Measurements from ENCODE around the gene CEP43.

CEP43 gene

DNA sequence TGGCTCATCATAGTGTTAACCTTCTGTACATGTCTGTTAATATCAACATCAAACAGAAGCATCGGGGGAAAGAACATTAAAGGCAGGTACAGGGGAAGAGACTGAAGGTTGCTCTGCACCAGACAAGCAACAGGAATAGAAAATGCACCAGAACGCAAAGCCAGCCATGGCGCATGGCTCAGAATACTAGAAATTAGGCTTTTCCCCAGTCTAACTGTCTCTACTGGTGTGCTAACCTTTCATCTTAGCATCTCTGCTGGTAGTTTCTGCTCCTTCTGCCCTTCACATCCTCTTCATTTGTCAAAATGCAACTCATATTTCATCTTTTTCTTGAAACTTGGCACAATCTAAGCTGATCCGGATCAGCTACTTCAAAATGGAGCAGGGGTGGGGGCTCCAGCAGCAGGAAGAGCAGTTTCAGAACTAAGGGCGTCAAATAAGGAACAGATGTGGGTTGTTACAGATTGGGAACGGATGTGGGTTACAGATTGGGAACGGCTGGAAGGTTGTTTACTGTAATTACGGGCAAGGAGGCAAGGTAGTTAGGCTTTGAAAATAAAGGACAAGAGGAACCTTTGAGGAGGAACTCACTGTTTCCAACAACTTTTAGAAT lies 29.7 kb upstream of the CEP43 start:
- DNase-seq = no peak

- DNase-seq = no peak
These were observed 29.1 kb upstream of the CEP43 start for GRCh38 chr6:166970091-166970490.

- no peak for DNase-seq
These were observed 28.4 kb upstream of the CEP43 start for GRCh38 chr6:166970776-166971175.

GRCh38 chr6:166971271-166971670 lies 27.9 kb upstream of the CEP43 start:
- DNase-seq = no peak

DNA sequence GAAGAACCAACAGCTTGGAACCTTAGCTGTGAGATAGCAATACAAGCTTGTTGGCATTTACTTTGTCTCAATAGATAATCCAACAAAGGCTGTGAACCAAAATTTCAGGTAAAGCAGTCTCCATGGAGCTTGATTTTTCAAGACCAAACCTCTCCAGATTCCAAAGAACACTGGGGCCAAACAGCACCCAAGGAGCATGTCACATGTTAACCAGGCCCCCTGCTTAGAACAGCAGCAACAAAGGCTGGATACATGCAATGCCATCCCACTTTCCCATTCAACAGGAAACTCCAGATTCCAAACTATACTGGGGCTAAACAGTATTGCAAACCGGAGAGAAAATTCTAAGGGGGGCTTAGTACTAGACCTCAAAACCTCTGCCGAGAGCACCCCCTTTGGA lies 27.1 kb upstream of the CEP43 start:
- DNase-seq = no peak

- DNase-seq = no peak
These were observed 22.6 kb upstream of the CEP43 start for GRCh38 chr6:166976636-166977035.

DNA sequence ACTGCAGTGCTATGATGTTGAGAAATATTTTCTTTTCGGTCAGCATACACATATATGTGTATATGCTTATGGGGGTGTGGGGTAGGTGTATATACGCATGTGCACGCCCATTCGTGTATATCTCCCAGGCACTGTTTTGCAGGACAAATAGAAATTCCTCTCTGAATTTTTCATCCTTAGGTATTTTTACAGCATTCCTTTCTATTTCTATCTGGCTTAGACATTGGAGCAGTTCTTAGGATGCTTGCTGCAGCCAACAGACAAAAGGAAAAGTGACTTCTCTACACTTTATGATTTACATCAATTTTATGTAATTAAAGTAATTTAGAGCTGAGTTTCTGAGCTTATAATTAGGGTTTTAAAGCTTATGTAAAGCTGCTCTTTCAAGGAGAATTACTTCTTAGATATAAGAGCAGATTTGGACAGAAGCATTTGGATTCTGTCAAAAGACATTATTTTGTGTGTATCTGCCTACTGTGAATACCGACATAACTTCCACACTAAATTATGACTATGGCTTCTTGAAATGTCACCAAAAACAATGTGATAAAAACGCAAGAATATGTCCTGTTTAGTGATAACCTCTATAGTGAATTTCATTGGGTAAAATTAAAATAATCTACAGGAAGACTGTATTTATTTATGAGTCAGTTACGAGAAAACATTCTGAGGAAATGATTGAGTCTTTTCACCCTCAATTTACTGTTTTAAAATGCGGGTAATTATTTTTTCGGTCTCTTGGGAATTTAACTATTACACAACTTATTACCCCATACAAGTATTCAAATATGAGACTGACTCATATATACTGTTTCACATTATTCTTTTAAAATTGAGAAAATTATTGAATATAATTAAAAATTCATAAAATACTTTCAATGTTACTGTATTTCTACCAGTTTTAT lies 21.3 kb upstream of the CEP43 start:
- DNase-seq = no peak

DNA sequence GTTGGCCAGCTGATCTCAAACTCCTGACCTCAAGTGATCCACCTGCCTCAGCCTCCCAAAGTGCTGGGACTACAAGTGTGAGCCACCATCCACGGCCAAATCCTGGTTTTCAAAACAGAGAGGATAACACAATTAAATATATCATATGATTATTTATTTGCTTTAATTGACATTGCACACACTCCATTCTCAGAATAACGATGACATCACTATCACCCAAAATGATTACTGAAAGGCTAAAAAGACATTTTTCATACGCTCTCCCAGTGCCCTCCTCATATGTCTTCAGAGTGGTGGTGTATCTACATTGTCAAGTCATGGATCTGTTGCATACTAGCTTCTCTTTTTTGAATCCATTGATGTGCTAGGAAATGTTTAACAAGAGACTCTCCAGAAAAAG lies 18.5 kb upstream of the CEP43 start:
- no peak for DNase-seq

GRCh38 chr6:166987448-166987847 lies 11.7 kb upstream of the CEP43 start:
- no peak for DNase-seq

GRCh38 chr6:166987930-166988329 lies 11.3 kb upstream of the CEP43 start:
- no peak for DNase-seq

DNA sequence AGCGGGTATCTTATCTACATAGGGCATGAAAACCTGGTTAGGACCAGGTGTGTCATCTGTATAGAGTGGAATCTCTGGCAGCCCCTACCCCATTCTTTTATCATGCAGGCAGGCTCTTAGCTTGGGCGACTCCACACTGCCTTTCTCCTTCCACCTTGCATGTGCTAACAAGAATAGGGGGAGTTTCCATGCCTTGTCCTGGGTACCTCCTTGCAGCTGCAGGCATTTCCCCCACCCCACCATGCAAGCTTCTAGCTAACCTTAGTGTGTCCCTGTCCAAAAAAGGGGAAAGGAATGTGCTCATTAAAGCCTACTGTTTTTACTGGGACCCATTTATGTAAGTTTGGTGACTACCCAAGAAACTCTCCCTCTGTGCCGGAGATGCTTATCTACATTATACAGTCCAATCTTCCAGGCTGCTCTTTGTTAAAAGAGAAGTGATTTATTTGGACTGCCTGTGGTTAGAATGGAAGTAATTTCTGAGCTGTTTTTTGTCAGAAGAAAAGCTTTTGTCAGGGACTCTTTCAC lies 10.5 kb upstream of the CEP43 start:
- DNase-seq = no peak

DNA sequence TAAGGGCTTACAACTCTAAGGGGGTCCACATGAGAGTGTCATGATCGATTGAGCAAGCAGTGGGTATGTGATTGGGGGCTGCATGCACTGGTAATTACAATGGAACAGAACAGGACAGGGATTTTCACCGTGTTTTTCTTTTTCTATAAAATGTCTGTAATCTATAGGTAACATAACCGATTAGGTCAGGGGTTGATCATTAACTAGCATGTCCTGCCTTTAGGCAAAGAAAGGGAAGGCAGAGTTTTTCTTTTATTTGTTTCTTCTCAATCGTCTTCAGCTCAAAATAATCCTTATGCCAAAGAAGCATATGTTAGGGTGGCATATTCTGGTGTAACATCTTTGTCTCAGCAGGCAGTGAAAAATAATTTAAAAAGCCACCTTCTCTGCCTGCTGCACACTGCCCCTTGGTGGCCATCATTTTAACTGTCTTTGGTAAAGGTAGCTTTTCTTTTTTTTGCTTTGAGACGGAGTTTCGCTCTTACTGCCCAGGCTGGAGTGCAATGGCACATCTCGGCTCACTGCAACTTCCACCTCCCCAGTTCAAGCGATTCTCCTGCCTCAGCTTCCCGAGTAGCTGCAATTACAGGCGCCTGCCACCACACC lies 9.7 kb upstream of the CEP43 start:
- peak; percentile 18 for DNase-seq

DNA sequence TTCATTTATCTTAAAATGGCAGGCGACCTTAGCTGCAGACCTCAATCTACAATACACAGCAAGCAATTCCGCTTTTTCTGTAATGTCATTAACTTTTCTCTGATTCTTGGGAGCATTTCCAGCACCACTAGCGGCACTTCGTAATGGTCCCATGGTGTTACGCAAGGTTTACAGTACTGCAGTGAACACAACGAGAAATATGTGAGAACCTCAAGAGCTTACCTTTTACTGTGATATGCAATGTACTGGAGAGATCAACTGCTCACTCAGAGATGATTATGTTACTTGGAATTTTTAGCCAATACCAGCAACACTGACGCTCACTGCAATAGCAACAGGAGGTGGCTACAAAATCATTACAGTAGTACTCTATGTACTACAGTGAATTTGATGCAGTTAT lies 2.8 kb upstream of the CEP43 start:
- DNase-seq = no peak

GRCh38 chr6:166997348-166997747 lies 1.8 kb upstream of the CEP43 start:
- DNase-seq = no peak

GRCh38 chr6:166997768-166998255 lies 1.4 kb upstream of the CEP43 start:
- DNase-seq = peak; percentile 31

DNA sequence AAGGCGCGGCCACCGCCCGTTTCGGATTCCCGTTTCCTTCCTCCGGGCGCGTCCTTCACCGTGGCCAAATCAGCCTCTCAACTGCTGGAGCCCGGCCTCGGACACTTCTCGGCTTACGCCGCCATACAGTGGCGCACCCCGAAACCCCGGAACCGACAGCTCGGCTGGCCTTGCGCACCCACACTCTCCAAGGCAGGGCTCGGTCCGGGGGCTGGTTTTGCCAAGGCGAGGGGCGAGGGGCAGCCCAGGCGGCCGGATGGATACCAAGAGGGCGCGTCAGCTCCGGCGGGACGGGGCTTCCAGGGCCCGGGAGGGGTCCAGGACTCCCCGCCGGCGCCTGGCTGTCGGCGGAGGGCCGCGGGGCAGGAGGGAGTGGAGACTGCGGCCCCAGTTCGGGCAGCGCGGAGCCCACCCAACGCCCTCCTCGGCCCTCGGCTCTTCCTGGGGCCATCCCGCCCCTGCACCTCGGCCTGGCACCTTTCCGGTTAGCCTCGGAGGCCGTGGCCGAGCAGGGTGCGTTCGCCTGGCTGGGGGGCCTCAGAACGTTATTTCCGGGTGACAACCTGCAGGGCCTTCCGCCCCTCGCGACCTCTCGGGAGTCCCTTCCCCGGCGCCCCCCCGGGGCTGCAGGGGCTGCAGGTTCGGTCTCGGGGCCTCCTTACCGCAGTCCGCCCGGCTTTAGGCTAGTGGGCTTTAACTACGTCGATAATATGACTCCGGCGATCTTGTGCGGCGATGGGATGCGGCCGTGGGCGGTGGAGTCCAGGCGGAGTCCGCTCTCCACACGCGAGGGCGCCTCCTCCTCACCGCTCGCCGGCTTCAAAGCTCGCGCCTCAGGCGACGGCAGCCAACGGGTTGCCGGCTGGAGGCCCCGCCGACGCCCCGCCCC lies 697 bp upstream of the CEP43 start:
- no peak for DNase-seq

- no peak for DNase-seq
These were observed 672 bp downstream of the CEP43 start for GRCh38 chr6:166999884-167000253.

DNA sequence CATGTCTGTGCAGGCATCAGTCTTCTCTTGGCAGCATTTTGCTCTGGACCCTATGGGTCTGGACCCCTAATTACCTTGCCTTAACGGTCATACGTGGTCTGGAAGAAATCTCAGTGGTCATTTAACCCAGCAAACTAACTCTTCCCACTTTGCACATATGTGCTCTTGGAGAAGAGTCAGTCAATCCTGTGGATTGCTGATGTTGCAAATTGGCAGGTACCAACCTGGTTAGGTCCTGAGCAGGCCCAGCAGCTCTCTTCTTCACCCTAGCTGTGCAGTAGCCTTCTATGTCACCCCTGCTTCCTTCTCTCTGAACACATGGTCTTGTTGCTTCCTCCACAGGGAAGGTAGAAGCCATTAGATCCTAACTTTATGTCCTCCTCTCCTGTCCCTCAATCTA lies 1.6 kb downstream of the CEP43 start:
- no peak for DNase-seq

- no peak for DNase-seq
These were observed 6.4 kb downstream of the CEP43 start for GRCh38 chr6:167005350-167006159.

DNA sequence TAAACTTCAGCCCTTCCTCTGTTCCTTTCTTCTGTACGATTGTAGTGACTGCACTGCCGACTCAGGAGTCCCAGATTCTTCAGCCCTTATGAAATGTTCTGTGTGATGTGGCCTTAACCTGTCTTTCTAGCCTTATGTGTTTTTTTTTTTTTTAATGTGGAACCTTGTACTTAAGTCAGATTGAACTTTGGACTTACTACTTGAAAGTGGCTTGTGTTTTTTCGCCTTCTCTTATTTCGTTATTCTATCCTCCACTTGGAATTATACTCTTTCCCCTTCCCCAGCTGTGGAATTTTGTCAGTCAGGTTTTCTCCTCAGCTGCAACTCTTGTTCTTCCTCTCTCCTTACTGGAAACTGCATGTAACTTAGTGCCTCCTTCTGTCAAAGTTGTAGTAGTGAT lies 8.8 kb downstream of the CEP43 start:
- DNase-seq = no peak

- no peak for DNase-seq
These were observed 13.9 kb downstream of the CEP43 start for GRCh38 chr6:167013067-167013466.

- no peak for DNase-seq
These were observed 14.7 kb downstream of the CEP43 start for GRCh38 chr6:167013946-167014345.
